ENCODE results near the gene ZBTB7C.

The ZBTB7C gene

DNA sequence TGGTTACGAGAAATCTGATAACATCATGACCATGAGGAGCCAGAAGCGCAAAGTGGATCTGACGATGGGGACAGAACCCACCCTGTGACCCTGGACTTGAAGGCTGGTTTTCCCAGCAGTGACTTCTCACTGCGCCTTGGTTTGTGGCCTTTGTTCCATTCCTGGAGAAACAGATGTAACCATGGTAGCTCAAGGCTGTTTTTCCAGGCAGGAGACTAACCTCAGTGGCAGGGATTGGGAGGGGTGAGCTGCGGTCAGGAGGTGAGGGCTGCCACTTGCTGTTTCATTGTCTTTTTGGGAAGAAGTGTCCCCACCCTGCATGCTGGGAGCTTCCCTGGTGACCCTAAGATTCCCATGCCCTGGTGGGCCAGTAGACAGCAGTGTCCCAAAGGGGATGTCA is 362.3 kb downstream of the ZBTB7C start:
- no peak for DNase-seq

DNA sequence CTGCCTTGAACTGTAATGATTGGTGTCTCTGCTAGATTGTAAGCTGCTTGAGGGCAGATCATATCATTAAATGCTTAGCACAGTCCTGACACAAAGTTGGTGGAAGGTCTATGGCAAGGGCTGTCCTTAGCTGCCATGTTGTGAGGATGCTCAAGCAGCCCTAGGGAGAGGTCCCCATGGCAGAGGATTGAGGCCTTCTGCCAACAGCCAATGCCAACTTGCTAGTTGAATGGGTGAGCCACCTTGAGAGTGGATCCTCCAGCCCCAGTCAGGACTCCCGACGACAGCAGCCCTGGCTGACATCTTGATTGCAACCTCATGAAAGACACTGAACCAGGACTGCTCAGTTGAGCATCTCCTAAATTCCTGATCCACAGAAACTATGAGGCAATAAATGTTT is 363.4 kb downstream of the ZBTB7C start:
- no peak for DNase-seq

DNA sequence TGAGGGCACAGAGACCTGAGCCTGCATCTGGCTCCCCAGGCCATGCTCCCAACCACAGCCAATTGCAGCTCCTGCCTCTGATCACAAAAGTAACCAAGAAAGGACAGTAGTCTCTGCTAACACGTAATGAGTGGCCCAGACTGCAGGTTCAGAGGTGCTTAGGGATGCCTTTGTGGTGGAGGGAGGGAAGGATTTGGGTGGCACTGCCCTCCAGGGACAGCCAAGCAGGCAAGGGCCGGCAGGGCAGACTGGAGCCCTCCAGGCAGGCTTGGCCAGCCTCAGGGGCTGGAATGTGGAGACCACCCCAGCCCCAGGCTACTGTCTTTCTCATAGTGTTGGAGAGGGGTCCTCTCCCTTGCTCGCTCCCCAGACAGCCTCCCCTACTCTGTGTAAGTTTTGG is 364.2 kb downstream of the ZBTB7C start:
- DNase-seq = no peak

DNA sequence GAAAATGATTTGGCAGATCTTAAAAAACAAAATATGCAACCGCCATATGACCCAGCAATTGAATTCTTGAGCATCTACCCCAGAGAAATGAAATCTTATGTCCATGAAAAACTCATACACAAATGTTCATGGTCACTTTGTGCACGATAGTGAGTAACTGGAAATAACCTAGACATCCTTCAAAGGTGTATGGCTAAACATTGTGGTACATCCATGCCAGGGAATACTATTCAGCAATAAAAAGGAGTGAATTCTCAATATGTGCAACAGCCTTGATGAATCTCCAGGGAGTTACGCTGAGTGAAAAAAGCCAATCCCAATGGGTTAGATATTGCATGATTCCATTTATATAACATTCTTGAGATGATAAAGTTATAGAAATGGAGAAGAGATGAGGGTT is 366.0 kb downstream of the ZBTB7C start:
- no peak for DNase-seq

DNA sequence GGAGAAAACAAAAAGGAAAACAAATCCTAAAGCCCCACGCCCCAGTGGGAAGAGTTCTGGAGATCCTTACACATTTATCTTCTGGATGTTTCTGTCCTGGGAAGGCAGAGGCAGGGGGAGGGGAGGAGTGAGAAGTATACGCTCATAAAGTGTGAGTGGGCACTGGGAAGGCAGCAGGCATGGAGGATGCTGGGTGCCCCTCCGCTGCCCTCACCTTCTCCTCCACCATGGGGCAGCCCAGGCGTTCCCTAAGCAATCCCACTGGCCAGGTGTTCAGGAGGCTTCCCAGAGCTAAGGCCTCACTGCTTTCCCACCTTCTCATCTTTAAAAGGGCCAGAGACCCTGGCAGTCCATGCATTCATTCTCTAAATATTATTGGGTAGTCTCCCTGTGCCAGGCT is 366.8 kb downstream of the ZBTB7C start:
- no peak for DNase-seq

DNA sequence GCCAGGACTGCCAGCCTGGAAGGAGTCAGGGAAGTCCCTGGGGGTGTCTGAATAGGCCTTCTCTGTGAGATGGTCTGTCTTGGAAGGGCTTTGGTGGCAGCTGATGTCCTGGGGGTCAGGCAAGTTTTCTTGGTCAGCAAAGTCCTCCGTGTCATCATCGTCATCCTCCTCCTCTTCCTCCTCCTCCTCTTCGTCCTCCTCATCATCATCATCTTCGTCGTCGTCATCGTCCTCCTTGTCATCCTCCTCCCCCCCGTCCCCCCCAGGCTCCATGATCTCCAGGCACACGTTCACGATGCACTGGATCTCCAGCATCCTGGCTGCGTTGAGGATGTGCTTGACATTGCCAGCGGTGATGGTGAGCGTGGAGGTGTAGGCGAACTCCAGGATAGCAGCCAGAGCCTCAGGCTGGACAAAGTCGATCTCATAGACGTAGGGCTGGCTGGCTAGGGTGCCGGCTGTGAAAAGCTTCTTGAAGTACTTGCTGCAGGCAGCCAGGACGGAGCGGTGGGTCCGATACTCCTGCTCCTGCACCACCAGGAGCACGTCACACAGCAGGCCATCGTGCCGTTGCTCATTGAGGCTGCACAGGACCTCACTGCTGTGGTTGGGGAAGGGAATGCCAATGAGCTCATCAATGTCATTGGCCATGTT is 368.6 kb downstream of the ZBTB7C start:
- no peak for DNase-seq

DNA sequence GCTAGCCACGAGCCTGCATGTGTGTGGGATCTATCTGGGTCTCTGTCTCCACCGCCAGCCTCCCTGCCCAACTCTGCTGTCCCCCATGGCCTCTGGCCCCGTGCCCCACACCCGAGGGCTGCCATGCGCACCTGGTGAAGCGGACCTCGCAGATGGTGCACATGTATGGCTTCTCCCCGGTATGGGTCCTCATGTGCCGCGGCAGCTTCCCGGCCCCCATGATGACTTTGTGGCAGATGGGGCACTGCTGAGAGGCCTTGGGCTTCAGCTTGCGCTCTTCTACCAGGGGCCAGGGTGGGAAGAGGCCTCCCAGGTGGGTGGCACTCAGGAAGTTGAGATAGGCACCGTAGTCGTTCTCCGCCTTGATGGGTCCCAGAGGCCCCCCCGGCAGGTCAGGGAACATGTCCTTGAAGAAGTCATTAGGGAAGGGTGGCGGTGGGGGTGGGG is 369.4 kb downstream of the ZBTB7C start:
- DNase-seq = no peak

DNA sequence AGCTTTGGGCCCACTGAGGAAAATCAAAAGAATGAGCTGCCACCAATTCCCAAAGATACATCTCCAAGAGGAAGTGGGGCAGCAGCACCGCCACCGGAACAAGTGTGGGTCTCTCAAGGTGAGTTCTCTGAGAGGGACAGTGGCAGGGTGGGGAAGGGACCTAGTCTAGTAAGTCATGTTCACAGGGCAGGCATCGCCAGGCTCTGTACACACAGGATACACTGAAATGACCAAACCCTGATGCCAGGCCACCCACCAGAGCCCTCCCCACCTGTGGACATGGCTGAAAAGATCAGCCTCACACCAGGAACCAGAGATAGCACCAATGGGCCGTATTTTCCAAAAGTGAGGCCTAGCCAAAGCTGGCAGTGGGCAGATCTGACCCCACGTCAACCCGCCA is 370.5 kb downstream of the ZBTB7C start:
- DNase-seq = no peak

DNA sequence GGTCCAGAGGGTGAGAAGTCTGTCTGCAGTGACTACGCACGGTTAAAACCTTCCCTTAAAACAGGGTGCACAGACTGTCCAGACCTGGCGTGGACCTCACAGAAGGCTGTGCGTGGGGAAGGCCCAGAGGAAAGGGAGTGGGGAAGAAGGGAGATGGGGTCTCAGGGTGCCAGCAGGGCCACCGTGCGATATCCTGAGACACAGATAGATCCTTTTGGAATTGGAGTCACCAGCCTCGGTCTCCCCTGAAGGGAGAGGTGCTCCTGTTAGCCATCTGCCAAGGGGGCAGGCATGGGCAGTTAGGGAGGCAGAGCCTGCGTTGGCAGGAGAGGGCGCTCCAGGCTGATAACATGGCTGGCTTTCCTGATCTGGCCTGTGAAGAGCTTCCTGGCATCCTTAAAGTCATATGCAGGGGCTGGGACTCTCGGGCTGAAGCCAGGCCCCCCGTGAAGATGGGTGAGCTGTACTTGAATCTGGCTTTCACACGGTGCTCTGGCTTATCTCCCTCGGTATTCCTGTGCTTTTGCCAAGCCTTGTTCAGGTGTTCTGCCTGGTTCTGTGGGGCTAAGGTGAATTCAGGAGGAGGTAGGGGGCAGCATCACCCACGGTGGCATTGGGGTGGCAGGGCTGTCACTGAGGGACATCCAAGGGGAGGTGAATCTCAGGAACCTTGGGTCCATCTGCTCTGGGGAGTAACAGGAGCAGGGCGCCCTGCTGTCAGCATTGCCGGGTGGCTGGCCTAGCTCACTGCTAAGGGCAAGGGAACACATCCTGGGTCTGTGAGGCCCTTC is 371.5 kb downstream of the ZBTB7C start:
- no peak for DNase-seq

DNA sequence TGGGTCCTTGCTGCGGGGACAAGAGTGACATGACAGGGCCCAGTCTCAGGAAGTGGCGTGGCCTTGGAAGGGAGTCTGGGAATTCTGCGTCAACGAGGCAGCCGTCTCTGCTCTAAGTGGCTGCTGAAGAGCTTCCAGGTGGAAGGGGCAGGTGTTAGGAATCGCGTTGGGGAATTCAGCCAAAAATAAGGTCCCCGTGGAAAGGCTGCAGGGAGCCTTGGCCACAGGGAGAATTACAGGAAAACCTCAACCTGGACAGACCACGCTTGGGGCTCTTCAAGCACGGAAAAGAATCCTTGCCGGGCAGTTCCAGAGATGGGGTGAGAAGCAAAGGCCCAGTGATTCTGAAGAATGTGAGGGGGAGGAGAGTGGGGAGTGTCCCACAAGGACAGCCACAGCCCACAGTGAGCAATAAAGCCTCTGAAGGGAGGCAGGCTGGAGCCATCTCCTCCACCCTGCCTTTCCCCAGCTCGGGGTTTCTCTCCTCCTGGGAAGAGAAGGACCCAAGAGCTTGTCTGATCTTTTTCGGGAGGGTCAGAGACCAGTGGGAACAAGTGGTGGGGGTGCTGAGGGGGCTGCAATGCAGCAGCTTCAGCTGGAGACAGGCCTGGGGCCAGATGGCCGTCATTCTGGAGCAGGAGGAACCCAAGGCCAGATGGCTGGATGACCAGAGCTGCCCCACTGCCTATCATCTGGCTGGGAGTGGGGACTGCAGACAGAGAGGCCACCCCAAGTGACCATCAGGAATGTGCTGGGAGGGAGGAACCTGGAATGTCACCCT is 372.4 kb downstream of the ZBTB7C start:
- DNase-seq = no peak

DNA sequence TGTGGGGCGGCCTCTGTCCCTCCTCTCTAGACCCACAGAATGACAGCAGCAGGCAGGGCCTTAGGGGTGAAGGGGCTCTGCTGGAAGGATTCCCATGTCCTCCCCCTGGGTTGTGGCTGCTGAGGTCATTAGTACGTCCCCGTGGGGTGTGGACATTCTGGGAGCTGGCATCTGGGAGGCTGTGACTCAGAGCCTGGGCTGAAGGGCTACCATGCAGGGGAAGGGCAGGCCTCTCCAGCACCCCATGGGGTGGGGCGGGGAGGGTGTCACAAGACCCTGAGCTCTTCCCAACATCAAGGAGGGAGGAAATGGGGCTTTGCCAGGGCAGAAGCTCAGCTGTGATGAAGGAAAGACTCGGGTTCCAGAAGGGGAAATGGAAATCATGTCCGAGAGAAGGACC is 373.0 kb downstream of the ZBTB7C start:
- DNase-seq = no peak

DNA sequence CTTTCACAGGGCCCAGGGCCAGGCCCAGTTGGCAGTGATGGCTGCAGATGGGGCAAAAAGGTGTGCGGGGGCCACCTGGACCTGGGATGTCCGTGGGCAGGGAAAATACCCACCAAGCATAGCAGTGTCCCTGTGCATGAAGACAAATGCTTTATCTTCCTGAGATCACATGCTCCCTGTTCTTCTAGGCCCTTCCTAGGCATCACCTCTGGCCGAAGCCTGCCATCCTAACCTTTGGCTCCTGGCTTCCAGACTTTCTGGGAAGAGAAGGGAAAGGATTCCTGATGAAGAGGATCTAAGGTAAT is 373.7 kb downstream of the ZBTB7C start:
- DNase-seq = no peak

DNA sequence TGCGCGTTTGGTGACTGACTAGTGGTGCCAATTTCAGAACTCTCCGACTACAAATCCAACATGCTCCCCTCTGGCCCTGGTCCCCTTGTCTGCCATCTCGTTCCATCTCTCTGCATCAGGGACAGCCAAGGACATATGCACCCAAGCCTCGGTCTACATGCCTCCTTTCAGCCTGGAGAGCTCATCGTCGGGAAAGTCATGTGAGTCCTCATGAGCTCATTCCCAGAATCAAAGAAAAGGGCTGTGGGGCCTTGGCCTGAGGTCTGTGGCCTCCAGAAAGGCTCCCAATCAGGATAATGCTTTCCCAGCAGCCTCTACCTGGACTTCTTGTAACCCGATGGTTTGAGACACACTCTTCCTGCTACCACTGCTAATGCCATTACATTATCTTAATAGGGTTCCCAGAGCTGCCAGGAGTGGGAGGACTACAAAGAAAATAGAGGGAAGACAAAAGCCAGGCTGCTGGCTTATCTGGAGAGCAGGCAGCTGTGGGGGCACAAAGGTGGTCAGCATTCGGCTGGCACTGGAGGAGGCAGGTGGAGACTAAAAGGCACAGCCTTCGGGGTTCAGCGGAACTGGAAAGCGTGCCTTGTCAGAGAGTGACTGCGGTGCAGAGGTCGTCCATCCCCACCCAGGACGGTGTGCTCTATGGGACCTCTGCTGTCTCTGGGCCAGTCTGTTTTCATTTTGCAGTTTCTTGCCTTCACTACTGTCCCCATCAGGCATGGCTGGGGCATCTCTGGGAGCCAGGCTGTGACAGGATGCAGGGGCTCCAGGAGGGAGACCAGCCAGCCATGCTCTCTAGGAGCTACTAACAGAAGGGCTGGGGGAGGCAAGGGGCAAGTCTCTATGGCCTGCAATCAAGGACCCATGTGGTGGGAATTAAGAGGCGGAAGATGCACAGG is 374.3 kb downstream of the ZBTB7C start:
- no peak for DNase-seq

DNA sequence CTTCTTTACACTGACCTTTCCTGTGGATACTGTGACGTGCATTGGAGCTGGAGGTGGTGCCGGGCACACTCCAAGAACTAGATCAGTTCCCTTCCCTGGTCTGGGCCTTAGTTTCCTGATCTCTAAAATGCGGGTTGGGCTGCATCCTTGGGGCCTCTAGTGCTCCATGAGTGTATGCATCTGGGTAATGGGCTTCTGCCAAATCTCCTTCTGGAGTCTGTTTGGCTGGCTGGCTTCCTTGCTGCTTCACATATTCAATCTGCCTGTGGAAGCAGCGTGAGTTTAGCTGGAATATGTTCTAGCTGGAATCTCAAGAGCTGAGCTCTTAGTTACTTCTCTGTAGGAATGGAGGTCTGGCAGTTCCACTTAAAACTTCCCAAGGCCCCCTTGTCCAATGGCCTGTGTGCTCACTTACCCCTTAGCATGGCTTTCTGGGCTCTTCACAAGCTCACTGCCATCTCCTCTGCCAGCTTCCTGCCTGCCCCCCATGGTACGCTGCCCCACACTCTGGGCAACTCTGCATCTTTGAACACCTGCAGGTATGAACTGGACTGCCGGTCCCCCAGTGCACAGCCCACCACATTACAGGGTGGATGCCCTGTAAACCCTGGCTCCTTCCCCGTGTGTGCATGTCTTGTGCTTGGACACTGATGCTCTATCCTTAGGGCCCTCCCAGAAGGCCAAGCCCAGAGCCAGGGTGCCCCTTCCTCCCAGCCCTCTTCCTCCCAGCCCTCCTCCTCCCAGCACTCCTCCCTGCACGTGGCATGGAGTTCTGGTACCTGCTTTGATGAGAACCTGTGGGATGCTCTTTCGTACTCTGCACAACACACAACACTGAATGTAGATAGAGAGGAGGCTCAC is 375.2 kb downstream of the ZBTB7C start:
- no peak for DNase-seq

DNA sequence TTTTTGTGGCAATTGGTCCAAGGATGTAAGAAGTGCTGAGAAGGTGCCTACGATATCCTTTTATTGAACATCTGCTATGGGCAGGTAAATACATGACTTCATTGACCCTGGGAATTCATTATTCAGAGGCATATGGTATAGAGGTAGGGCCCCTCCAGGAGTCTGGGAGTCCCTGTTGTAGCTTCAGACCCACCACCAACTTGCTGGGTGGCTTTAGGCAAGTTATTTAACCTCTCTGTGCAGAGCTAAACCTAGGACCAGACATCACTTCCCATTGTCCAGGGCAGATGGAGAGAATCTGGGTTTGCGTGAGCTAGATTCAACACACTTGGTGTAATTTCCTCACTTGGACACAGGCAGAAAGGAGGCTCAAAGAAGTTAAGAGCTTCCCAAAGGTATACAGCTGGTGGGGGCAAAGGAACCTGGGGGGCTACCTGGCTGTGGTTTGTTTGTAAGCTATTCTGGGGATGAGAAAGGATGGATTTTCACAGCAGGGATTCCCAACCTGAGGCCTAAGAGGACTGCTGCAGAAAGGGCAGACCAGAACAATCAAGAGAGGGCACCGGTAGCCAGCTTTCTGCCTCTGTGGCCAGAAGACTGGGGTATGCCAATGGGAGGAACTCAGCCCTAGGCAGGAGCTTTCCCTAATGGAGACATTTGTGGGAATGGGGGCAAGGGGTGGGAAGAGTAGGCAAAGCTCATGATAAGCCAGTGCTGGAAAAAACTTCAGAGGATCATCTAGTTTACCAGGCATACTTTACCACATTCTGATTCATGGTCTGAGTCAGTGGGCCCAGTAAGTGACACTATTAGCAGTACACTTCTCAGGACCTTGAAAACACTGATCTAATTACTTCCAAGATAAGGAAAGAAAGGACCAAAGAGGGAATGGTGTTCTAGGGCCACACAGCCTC is 376.1 kb downstream of the ZBTB7C start:
- no peak for DNase-seq

DNA sequence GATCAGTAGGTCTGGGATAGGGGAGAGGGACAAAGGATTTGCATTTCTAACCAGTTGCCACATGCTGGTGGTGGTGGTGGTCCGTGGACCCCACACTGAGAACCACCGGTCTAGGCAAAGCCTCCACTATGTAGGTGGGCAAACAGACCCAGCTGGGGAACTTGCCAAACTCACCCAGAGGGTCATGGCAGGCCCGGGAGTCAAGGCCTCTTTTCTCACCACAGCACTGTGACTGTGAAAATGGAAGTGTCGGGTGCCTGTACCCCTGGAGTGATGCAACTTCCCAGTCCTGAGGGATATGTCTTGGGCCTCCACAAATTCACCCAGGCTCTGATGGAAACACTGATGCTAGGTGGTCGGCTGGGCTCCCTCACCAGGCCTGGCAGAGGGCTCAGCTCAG is 377.5 kb downstream of the ZBTB7C start:
- DNase-seq = no peak

DNA sequence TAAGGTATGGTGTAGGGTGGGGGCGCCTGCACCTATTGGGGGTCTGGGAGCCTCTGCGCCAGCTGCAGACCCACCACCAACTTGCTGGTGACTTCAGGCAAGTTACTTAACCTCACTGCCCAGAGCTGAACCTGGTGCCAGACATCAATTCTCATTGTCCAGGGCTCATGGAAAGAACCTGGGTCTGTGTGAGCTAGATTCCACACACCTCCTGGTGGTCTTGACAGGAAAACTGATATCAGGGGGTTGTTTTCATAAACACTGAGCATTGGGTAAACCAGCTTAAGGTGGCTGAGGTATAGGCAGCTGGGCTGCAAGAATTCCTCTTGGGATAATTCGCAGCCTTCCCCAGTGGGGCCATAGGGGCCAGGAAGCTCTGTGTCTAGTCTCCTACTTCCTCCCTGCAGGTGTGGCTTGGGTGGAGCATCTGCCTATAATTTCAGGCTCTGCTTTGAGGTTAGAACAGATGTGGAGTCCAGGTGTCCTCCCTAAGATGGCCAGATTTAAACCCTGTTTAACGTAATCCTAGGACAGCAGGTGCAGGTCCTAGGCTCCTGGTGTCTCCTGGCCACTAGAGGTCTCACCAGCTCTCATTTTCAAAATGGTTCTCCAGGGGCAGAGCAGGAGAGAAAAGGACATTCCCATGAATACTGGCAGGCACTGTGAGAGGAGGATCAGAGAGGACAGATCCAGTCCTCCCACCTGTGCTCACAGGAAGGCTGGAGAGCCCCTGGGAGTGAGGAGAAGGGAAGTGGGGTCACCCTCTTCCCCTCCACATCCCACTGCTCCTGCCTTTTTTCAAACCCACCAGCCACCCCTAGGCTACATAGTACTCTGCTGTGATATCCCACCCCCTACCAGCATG is 378.3 kb downstream of the ZBTB7C start:
- DNase-seq = no peak

DNA sequence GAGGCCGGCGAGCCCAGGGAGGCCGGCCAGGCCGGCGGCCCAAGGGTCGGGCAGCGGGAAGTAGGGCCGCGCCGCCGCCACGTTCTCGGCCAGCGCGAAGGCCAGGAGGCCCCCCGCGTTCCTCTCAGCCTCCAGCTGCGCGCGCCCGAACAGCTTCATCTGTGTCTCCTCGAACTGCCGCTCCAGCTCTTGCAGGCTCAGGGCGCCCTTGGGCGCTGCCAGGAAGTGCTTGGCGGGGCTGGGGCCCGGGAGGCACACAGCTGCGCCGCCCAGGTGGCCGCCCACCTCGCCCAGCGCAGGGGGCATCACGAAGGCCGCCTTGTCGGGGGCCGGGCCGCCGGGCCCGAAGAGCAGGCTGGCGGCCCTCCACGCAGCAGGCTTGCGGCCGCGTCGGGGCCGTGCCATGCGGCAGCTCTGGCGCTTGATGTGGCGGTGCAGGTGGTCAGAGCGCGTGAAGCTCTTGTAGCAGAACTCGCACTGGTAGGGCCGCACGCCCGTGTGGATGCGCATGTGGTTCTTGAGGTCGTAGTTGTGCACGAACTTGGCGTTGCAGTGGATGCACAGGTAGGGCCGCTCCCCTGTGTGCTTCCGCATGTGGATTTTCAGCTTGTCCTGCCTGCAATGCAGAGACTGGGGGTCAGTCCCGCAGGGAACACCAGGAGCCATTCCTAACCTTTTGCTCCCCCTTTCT is 379.7 kb downstream of the ZBTB7C start:
- no peak for DNase-seq

DNA sequence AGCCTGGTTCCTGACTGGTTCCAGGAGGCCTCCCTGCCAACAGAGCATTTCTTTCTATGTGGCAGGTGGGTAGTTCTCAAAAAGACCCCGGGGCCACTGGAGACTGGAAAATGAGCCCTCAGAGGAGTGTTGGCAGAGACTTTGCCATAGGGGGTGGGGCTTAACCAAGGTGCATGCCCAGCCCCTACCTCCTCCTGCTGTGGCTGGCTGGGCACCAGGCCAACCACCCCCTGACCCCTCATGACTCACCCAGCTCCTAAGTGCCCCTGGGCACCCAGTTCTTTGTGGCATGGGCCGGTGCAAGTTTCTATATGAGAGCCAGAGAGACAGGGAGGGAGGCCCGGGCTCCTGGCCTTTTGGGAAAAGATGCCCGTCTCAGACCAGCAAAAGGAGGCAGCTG is 380.5 kb downstream of the ZBTB7C start:
- no peak for DNase-seq
